ENCODE results near the gene TMEM95.
A peak's percentile ranks its signal among the peaks of the same experiment; 100 is the strongest.

Gene TMEM95

GRCh38 chr17:7369825-7370224 is 14.9 kb downstream of the TMEM95 start:
- no peak for FAIRE-seq
- no peak for TF ChIP-seq CTCF (IDR thresholded peaks at IDR 0.05; ENCODE audit: insufficient read depth, missing control alignments)
- no peak for DNase-seq (ENCODE audit: insufficient read length, low spot score)

GRCh38 chr17:7370853-7371252 is 15.9 kb downstream of the TMEM95 start:
- no peak for TF ChIP-seq CTCF (IDR thresholded peaks at IDR 0.05; ENCODE audit: insufficient read depth, missing control alignments)
- DNase-seq (ENCODE audit: insufficient read length, low spot score) (no peak), FAIRE-seq (no peak)

GRCh38 chr17:7374353-7374752 is 19.4 kb downstream of the TMEM95 start:
- TF ChIP-seq CTCF (IDR thresholded peaks at IDR 0.05; ENCODE audit: insufficient read depth, missing control alignments), result no peak
- FAIRE-seq (no peak), DNase-seq (ENCODE audit: insufficient read length, low spot score) (no peak)

- no peak for TF ChIP-seq CTCF (IDR thresholded peaks at IDR 0.05; ENCODE audit: insufficient read depth, missing control alignments)
- DNase-seq (ENCODE audit: insufficient read length, low spot score), result no peak
- no peak for FAIRE-seq
Observed at GRCh38 chr17:7379134-7379533, 24.2 kb downstream of the TMEM95 start.

GRCh38 chr17:7380321-7380720 is 25.4 kb downstream of the TMEM95 start:
- DNase-seq (ENCODE audit: insufficient read length, low spot score), result no peak
- FAIRE-seq, result no peak

GRCh38 chr17:7380855-7381683 is 26.1 kb downstream of the TMEM95 start, which contains the start of gene TNK1:
Gene TNK1, plus strand, starts transcription at chr17:7381089. Its CDS starts 1,838 bp downstream, at chr17:7382927.
- DNase-seq (ENCODE audit: insufficient read length, low spot score), result peak; percentile 90
- no peak for FAIRE-seq
- TF ChIP-seq CTCF (IDR thresholded peaks at IDR 0.05; ENCODE audit: insufficient read depth, missing control alignments), result no peak

More at GRCh38 chr17:7380321-7380720, 25.4 kb downstream of the TMEM95 start:
- no peak for TF ChIP-seq CTCF (IDR thresholded peaks at IDR 0.05; ENCODE audit: insufficient read depth, missing control alignments)

GRCh38 chr17:7382901-7383300 is 27.9 kb downstream of the TMEM95 start:
- DNase-seq (ENCODE audit: insufficient read length, low spot score) (no peak), FAIRE-seq (no peak)
- TF ChIP-seq CTCF (IDR thresholded peaks at IDR 0.05; ENCODE audit: insufficient read depth, missing control alignments), result no peak

All from D721Med (cell line).